HG02943 (cell line): Measurements from ENCODE around the gene ATRX.
"Not testable (repeated sequence)": the region's sequence is repeated elsewhere in the genome, so short reads cannot be mapped to it uniquely, and the experiment has no call there.

Experiments used
- ATAC-seq: cut with Tn5 transposase; IDR thresholded peaks from one replicate; pipeline ENCODE4 v1.9.1; 2021; ENCODE audit warnings: mild to moderate bottlenecking, low read depth, moderate library complexity; ENCODE audit not compliant: unreplicated experiment

Gene ATRX

GRCh38 chrX:77785486-77786364, at the start of gene ATRX:
Gene ATRX, minus strand, starts transcription at chrX:77786216. Its CDS starts 215 bp downstream, at chrX:77786001.
- ATAC-seq: peak; percentile 95

- ATAC-seq: not testable (repeated sequence)
These were observed 45.5 kb upstream of the ATRX start for GRCh38 chrX:77831544-77831943.

GRCh38 chrX:77821989-77822388, 36.0 kb upstream of the ATRX start:
- not testable (repeated sequence) for ATAC-seq

GRCh38 chrX:77820091-77820727, 34.2 kb upstream of the ATRX start:
- ATAC-seq: no peak

GRCh38 chrX:77814210-77814609, 28.2 kb upstream of the ATRX start:
- ATAC-seq: no peak

GRCh38 chrX:77802201-77802600, 16.2 kb upstream of the ATRX start:
- no peak for ATAC-seq

GRCh38 chrX:77795124-77795523, 9.1 kb upstream of the ATRX start:
- ATAC-seq: no peak

- no peak for ATAC-seq
These were observed 7.9 kb upstream of the ATRX start for GRCh38 chrX:77793946-77794345.

GRCh38 chrX:77788050-77788449, 2.0 kb upstream of the ATRX start:
- ATAC-seq: no peak

- ATAC-seq: peak; percentile 18
These were observed 307 bp upstream of the ATRX start for GRCh38 chrX:77786365-77786680.

- ATAC-seq: no peak
These were observed 6.3 kb downstream of the ATRX start for GRCh38 chrX:77779695-77780094.

- ATAC-seq: no peak
These were observed 9.4 kb downstream of the ATRX start for GRCh38 chrX:77776659-77777058.

GRCh38 chrX:77771601-77772000, 14.4 kb downstream of the ATRX start:
- no peak for ATAC-seq

GRCh38 chrX:77768787-77769186, 17.2 kb downstream of the ATRX start:
- ATAC-seq: no peak

GRCh38 chrX:77766212-77766611, 19.8 kb downstream of the ATRX start:
- ATAC-seq: not testable (repeated sequence)

GRCh38 chrX:77755561-77755960, 30.5 kb downstream of the ATRX start:
- no peak for ATAC-seq

GRCh38 chrX:77753942-77754341, 32.1 kb downstream of the ATRX start:
- not testable (repeated sequence) for ATAC-seq

- no peak for ATAC-seq
These were observed 36.3 kb downstream of the ATRX start for GRCh38 chrX:77749695-77750094.

GRCh38 chrX:77743720-77744119, 42.3 kb downstream of the ATRX start:
- no peak for ATAC-seq

GRCh38 chrX:77742788-77743476, 43.1 kb downstream of the ATRX start:
- ATAC-seq: no peak

- ATAC-seq: no peak
These were observed 45.6 kb downstream of the ATRX start for GRCh38 chrX:77740376-77740905.
